K562 (cell line): ENCODE data around the gene YPEL1. TPM values are rescaled to one million over a fixed set of nuclear protein-coding genes. Genes with fewer than 3 reads are reported as not detected.

Experiments used
- ATAC-seq: fragments of 200-7000 bp; cut with Tn5 transposase; 3 replicates; pipeline ENCODE4 v1.9.1; 2020; ENCODE audit warnings: moderate library complexity
- BruUV-seq: library from RNA; stranded (reverse); fragments of 400-500 nt; replicated peaks from 2 replicates; lab custom pipeline; 2021; lab: Mats Ljungman, UMichigan
- CTCF ChIA-PET: fragments of 300-600 bp; formaldehyde crosslinking; extraction: SDS; loops from one replicate; lab custom pipeline; 2021; ENCODE audit warnings: low intra/inter-chr PET ratio; lab: Yijun Ruan, JAX
- POLR2A ChIA-PET: fragments of 300-600, 350-650 bp; sonication (Branson Sonifier 250); formaldehyde crosslinking; extraction: SDS; loops from one replicate; lab custom pipeline; 2021; ENCODE audit warnings: antibody characterized with exemption, inconsistent platforms; lab: Yijun Ruan, JAX
- DNase-seq, 4 experiments: peaks; one replicate each; pipeline versions ENCODE4 v3.0.0 to v3.0.0-alpha.2; 2011 to 2018; ENCODE audit warnings: low spot score in 3 of 4, mixed read lengths in 3 of 4; ENCODE audit errors: extremely low read depth in 1 of 4
- FAIRE-seq: peaks from 2 replicates; lab custom pipeline; 2011; peaks lifted over from hg19 to GRCh38; lab: Jason Lieb, UNC
- H2AFZ ChIP-seq: 2 replicates; pipeline ENCODE4 v1.6.0; 2011; ENCODE audit warnings: low read depth, low read length, control low read depth, inconsistent platforms
- H3K27ac ChIP-seq: fragments of 200-600 bp; 3 replicates; pipeline ENCODE4 v1.8.0; 2011; ENCODE audit warnings: low read depth, mild to moderate bottlenecking, control low read depth, inconsistent platforms, low read length, moderate library complexity, mixed read lengths; ENCODE audit errors: extremely low read depth
- H3K27me3 ChIP-seq, 2 experiments: fragments of 300-600 bp in 1 of 2; 2 replicates in 1 of 2; 3 replicates in 1 of 2; pipeline versions ENCODE4 v1.6.0 to v1.8.0; 2011; ENCODE audit warnings: inconsistent platforms in 2 of 2, low read length in 2 of 2, mild to moderate bottlenecking in 1 of 2, mixed read lengths in 1 of 2, moderate library complexity in 1 of 2; ENCODE audit not compliant: control insufficient read depth in 2 of 2, insufficient read depth in 2 of 2
- H3K36me3 ChIP-seq: fragments of 300-600 bp; 3 replicates; pipeline ENCODE4 v1.8.0; 2011; ENCODE audit warnings: mild to moderate bottlenecking, low read length, inconsistent platforms; ENCODE audit not compliant: control insufficient read depth, insufficient read depth
- H3K4me1 ChIP-seq, 2 experiments: fragments of 200-600 bp in 1 of 2; replicated peaks in 1 of 2; 2 replicates in 1 of 2; 3 replicates in 1 of 2; pipeline versions ENCODE4 v1.5.1 to v1.8.0; 2011; ENCODE audit warnings: inconsistent platforms in 2 of 2, low read length in 2 of 2, mild to moderate bottlenecking in 1 of 2, mixed read lengths in 1 of 2, moderate library complexity in 1 of 2; ENCODE audit not compliant: control insufficient read depth in 2 of 2, insufficient read depth in 2 of 2
- H3K4me2 ChIP-seq: 2 replicates; pipeline ENCODE4 v1.6.1; 2011; ENCODE audit warnings: low read length, control low read depth, inconsistent platforms, mixed read lengths; ENCODE audit not compliant: insufficient read depth
- H3K4me3 ChIP-seq: fragments of 200-600 bp; sonication (generic), shearing (Covaris generic); 2 replicates; pipeline ENCODE4 v1.5.1; 2016; ENCODE audit warnings: control low read depth, inconsistent platforms
- H3K79me2 ChIP-seq: fragments of 200-600 bp; 3 replicates; pipeline ENCODE4 v1.8.0; 2011; ENCODE audit warnings: low read length, inconsistent platforms; ENCODE audit not compliant: control insufficient read depth, insufficient read depth
- H3K9ac ChIP-seq, 2 experiments: 2 replicates each; pipeline versions ENCODE4 v1.6.0 to v1.6.1; 2011; ENCODE audit warnings: low read depth in 2 of 2, low read length in 2 of 2, control low read depth in 1 of 2, inconsistent platforms in 1 of 2, mild to moderate bottlenecking in 1 of 2, mixed read lengths in 1 of 2; ENCODE audit not compliant: insufficient read depth in 1 of 2
- H3K9me1 ChIP-seq: one replicate; pipeline ENCODE4 v1.6.0; 2011; ENCODE audit warnings: inconsistent platforms, mild to moderate bottlenecking, low read length, moderate library complexity; ENCODE audit not compliant: control insufficient read depth, insufficient read depth
- H3K9me3 ChIP-seq: replicated peaks from 2 replicates; pipeline ENCODE4 v1.5.1; 2011; ENCODE audit warnings: low read depth, low read length, inconsistent platforms; ENCODE audit not compliant: control insufficient read depth, insufficient read depth
- H4K20me1 ChIP-seq: replicated peaks from 2 replicates; pipeline ENCODE4 v1.6.1; 2011; ENCODE audit warnings: low read length, inconsistent platforms, mixed read lengths; ENCODE audit not compliant: control insufficient read depth, insufficient read depth
- CBX2 ChIP-seq: fragments of 200-600 bp; sonication (generic); IDR thresholded peaks from one replicate; pipeline ENCODE4 v1.6.1; 2012; ENCODE audit warnings: mild to moderate bottlenecking, low read length, inconsistent platforms; ENCODE audit not compliant: insufficient read depth, poor library complexity, severe bottlenecking
- CBX3 ChIP-seq, 2 experiments: IDR thresholded peaks; 1 replicate in 1 of 2; 2 replicates in 1 of 2; pipeline ENCODE4 v1.6.1; 2012; ENCODE audit warnings: inconsistent platforms in 2 of 2, low read length in 2 of 2, borderline replicate concordance in 1 of 2, control low read depth in 1 of 2
- E2F3 ChIP-seq: fragments of 250-450 bp; sonication (Bioruptor Pico); IDR thresholded peaks from 2 replicates; pipeline ENCODE4 v1.4.0; 2020; ENCODE audit warnings: mild to moderate bottlenecking
- EZH2 ChIP-seq: IDR thresholded peaks from 2 replicates; pipeline ENCODE4 v1.6.1; 2012; ENCODE audit warnings: low read depth, mild to moderate bottlenecking, inconsistent platforms, low read length, borderline replicate concordance
- JUND ChIP-seq, 2 experiments: IDR thresholded peaks; 2 replicates in 1 of 2; 3 replicates in 1 of 2; pipeline ENCODE4 v1.6.1; 2011; ENCODE audit warnings: borderline replicate concordance in 2 of 2, low read depth in 2 of 2, low read length in 2 of 2, improper control_type of control experiment in 1 of 2, missing biosample characterization in 1 of 2, missing genetic modification characterization in 1 of 2, missing genetic modification reagents in 1 of 2
- PATZ1 ChIP-seq: fragments of 250-450 bp; sonication (Bioruptor Pico); IDR thresholded peaks from 2 replicates; pipeline ENCODE4 v1.5.0; 2020; ENCODE audit warnings: mild to moderate bottlenecking, borderline replicate concordance
- POLR3G ChIP-seq: IDR thresholded peaks from 2 replicates; pipeline ENCODE4 v1.6.1; 2011; ENCODE audit not compliant: insufficient read length, insufficient replicate concordance; ENCODE audit errors: extremely low read depth
- RB1 ChIP-seq: fragments of 450-650 bp; IDR thresholded peaks from 2 replicates; pipeline ENCODE4 v1.6.1; 2017; ENCODE audit warnings: low read depth, mild to moderate bottlenecking
- SIN3A ChIP-seq, 2 experiments: fragments of 150-350 bp in 1 of 2; IDR thresholded peaks; 2 replicates each; pipeline ENCODE4 v1.6.1; 2011 to 2016; ENCODE audit warnings: borderline replicate concordance in 2 of 2, low read depth in 2 of 2, low read length in 2 of 2, mild to moderate bottlenecking in 2 of 2, moderate library complexity in 2 of 2; ENCODE audit not compliant: control insufficient read depth in 1 of 2
- SMAD2 ChIP-seq: fragments of 150-350 bp; IDR thresholded peaks from 2 replicates; pipeline ENCODE4 v1.6.1; 2014; ENCODE audit warnings: low read depth, mild to moderate bottlenecking, low read length
- TBL1XR1 ChIP-seq, 2 experiments: IDR thresholded peaks; 2 replicates each; pipeline ENCODE4 v1.6.1; 2012; ENCODE audit warnings: improper control_type of control experiment in 2 of 2, low read length in 2 of 2, mild to moderate bottlenecking in 1 of 2
- ZFP36 ChIP-seq: fragments of 150-350 bp; IDR thresholded peaks from 2 replicates; pipeline ENCODE4 v1.6.1; 2018; ENCODE audit warnings: low read length, low read depth; ENCODE audit not compliant: partially characterized antibody
- ZKSCAN1 ChIP-seq: fragments of 150-350 bp; IDR thresholded peaks from 2 replicates; pipeline ENCODE4 v1.6.1; 2016; ENCODE audit warnings: low read depth, low read length
- ZKSCAN8 ChIP-seq: fragments of 200-800 bp; sonication (Bioruptor generic); IDR thresholded peaks from 2 replicates; pipeline ENCODE4 v1.6.1; 2016; ENCODE audit warnings: missing genetic modification characterization, missing compliant biosample characterization
- ZMIZ1 ChIP-seq, 2 experiments: fragments of 150-350 bp in 1 of 2; IDR thresholded peaks; 2 replicates each; pipeline ENCODE4 v1.6.1; 2012 to 2016; ENCODE audit warnings: low read depth in 2 of 2, low read length in 2 of 2, mild to moderate bottlenecking in 1 of 2, moderate library complexity in 1 of 2
- WGBS: fragments of 100-300 bp; shearing (Covaris generic); methylation state at CpG from one replicate; pipeline ENCODE4 v1.1.6; 2016; ENCODE audit warnings: low coverage, mixed read lengths; ENCODE audit not compliant: insufficient coverage; ENCODE audit errors: missing lambda C conversion rate; 5-methylcytosine and 5-hydroxymethylcytosine counted together
- in situ Hi-C: fragments of 300-500 bp; cut with MboI; formaldehyde crosslinking; loops from 4 replicates; pipeline ENCODE4 v1.15.0; 2018; ENCODE audit warnings: inconsistent platforms, mixed read lengths
- intact Hi-C: fragments of 100-400 bp; cut with micrococcal nuclease; formaldehyde crosslinking; loops from 2 replicates; pipeline ENCODE4 v1.14.2; 2022
- polyA plus RNA-seq, 8 experiments: library from polyadenylated mRNA; depleted of rRNA in 4 of 8; stranded (reverse) in 5 of 8; unstranded in 3 of 8; fragments of >200 nt; fragmentation: Nextera tagmentation in 2 of 8; fragmentation: Illumina TruSeq in 1 of 8; extraction: Ambion mirVana in 2 of 8; extraction: Trizol in 1 of 8; gene quantifications; 2 replicates each; pipeline versions ENCODE4 v1.2.1 to v1.2.3, GENCODE V29; 2011 to 2014; ENCODE audit warnings: inconsistent platforms in 1 of 8, missing spikeins in 1 of 8
- total RNA-seq, 7 experiments: library from RNA; depleted of rRNA in 6 of 7; stranded (reverse); fragments of >200 nt in 6 of 7; fragmentation: Illumina TruSeq in 2 of 7; extraction: Trizol in 2 of 7; gene quantifications; 2 replicates each; pipeline versions ENCODE4 v1.2.1 to v1.2.3, GENCODE V29; 2011 to 2021; ENCODE audit warnings: low replicate concordance in 1 of 7

YPEL1 gene
- total and polyA plus RNA-seq, 9 of the 15 experiments (the other 6 are each of a cell fraction or from before 2014, with no cell fraction given), result 0.07 to 2.2 (median 0.46) TPM

- no TSS peak for BruUV-seq
- 2% methylated on average over 5 of the region's 5 CpGs for WGBS
- Histone ChIP-seq H4K20me1 (peaks cover 37% of the 10 kb centered on the region), H3K9me3 (no peaks in the 10 kb centered on the region), H3K4me3 (no peak overlapping the region), H2AFZ (no peak overlapping the region), H3K9ac (peak overlapping the region in 1 of 2 experiments; percentile 10; a peak in 1 of 4 replicates), H3K36me3 (no peaks in the 10 kb centered on the region), H3K9me1 (no peaks in the 10 kb centered on the region), H3K4me1 (peaks cover 0 to 13% of the 10 kb centered on the region in 2 experiments; a peak in 2 of 5 replicates), H3K27ac (no peak overlapping the region), H3K79me2 (no peaks in the 10 kb centered on the region), H3K4me2 (no peak overlapping the region), H3K27me3 (peaks cover 37 to 84% of the 10 kb centered on the region in 2 experiments)
- CTCF ChIA-PET, result interaction anchor here (0.6 to 3.6 kb wide), 5 partner anchors 9 to 225 kb away, joined by 3 to 27 read pairs (median 4); partner anchors contain the start of gene YPEL1
- peak; percentile 77 to 94 (median 86) for DNase-seq
- intact Hi-C loops (loop anchor here (2.0 kb wide), 1 partner anchor 14 kb away; no protein-coding TSS in a partner anchor), in situ Hi-C loops (no loop called here)
- peak; percentile 88 for FAIRE-seq
- peak; percentile 98 for ATAC-seq
- POLR2A ChIA-PET, result interaction anchor here (0.6 to 5.3 kb wide), 24 partner anchors 9 to 233 kb away, joined by 3 to 53 read pairs (median 4); partner anchors contain the start of genes MAPK1, PPIL2 and YPEL1
- TF ChIP-seq ZKSCAN8 (CRISPR knock-in tag) (no peak), ZMIZ1 (IDR thresholded peaks at IDR 0.05; ENCODE audit: low read depth in 2 of 2, low read length in 2 of 2) (peak in 1 of 2 experiments; percentile 47; a peak in 1 of 4 replicates), POLR3G (no peak), EZH2 (peak; percentile 98), ZKSCAN1 (peak; percentile 49; the same call in 1 of the 2 replicates), JUND (IDR thresholded peaks at IDR 0.05; ENCODE audit: borderline replicate concordance, low read depth, low read length) (0 out of 2 replicates have a peak, but pooled peaks have one; percentile 10), JUND (tag; IDR thresholded peaks at IDR 0.05; ENCODE audit: borderline replicate concordance, low read depth, low read length) (no peak; the same call in 2 of the 3 replicates), RB1 (no peak), CBX2 (peak; percentile 56), SMAD2 (no peak), CBX3 (IDR thresholded peaks at IDR 0.05; ENCODE audit: borderline replicate concordance in 1 of 2, low read length in 2 of 2) (peak; percentile 58 to 81), PATZ1 (no peak), TBL1XR1 (IDR thresholded peaks at IDR 0.05; ENCODE audit: low read length in 2 of 2) (peak; percentile 21 to 64; a peak in 2 of 4 replicates), SIN3A (IDR thresholded peaks at IDR 0.05; ENCODE audit: borderline replicate concordance in 2 of 2, control insufficient read depth in 1 of 2, low read depth in 2 of 2, low read length in 2 of 2) (peak in 1 of 2 experiments; percentile 58; a peak in 1 of 4 replicates), ZFP36 (peak; percentile 61), E2F3 (CRISPR knock-in tag) (no peak)
These were observed 8.9 kb downstream of the YPEL1 start for GRCh38 chr22:21726650-21727049.
